HG03066 (cell line): ENCODE results near the gene NOS3.
"Not testable (repeated sequence)": the region's sequence is repeated elsewhere in the genome, so short reads cannot be mapped to it uniquely, and the experiment has no call there.

Experiments
- ATAC-seq: cut with Tn5 transposase; IDR thresholded peaks from one replicate; pipeline ENCODE4 v1.9.1; 2021; ENCODE audit warnings: low read depth; ENCODE audit not compliant: unreplicated experiment

NOS3 gene

DNA sequence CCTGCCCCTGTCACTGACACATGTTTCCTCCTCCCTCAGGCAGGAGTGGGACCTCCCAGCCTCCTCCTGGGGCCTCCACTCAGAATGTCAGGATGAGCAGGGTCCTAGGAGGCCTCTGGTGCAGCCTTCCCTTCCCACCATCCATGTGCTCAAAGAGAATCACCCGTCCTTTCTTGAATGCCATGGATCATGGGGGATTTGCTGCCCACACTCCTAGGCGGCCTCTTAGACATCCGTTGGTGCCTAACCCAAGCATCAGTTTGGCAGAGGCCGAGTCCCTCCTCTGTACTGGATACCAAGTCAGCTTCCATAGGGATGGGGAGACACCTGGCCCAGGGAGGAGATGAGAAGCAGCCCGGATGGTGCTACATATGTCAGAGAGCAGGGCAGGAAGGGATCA, 7.0 kb downstream of the NOS3 start:
- no peak for ATAC-seq

DNA sequence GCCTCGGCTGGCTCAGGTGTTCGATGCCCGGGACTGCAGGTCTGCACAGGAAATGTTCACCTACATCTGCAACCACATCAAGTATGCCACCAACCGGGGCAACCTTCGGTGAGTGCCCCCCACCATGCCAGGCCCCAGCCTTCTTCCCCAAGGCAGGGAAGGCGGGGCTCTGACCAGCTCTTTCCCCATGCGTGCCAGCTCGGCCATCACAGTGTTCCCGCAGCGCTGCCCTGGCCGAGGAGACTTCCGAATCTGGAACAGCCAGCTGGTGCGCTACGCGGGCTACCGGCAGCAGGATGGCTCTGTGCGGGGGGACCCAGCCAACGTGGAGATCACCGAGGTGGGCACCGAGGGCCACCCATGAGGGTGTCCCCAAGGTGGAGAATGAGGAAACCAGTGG, 7.5 kb downstream of the NOS3 start:
- no peak for ATAC-seq

DNA sequence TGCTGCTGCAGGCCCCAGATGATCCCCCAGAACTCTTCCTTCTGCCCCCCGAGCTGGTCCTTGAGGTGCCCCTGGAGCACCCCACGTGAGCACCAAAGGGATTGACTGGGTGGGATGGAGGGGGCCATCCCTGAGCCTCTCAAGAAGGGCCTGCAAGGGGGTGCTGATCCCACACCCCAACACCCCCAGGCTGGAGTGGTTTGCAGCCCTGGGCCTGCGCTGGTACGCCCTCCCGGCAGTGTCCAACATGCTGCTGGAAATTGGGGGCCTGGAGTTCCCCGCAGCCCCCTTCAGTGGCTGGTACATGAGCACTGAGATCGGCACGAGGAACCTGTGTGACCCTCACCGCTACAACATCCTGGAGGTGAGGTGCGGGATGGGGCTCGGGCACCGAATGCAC, 8.2 kb downstream of the NOS3 start:
- no peak for ATAC-seq

DNA sequence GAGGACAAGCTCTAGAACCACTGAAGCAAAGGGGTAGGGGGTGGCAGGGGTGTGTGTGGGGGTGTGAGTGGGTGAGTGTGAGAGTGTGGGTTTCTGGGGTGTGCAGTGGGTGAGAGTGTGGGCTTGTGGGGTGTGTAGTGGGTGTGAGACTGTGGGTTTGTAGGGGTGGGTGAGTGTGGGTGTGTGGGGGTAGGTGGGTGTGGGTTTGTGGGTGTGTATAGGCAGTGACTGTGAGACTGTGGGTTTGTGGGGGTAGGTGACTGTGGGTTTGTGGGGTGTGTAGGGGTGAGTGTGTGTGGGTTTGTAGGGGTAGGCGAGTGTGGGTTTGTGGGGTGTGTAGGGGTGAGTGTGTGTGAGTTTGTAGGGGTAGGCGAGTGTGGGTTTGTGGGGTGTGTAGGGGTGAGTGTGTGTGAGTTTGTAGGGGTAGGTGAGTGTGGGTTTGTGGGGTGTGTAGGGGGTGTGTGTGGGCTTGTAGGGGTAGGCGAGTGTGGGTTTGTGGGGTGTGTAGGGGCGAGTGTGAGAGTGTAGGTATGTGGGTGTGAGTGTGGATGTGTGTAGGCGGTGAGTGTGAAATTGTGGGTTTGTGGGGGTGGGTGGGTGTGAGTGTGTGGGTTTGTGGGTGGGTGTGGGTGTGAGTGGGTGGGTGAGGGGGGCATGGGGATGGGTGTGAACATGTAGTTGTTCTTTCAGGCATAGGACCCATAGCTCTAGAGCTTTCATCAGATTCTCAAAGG, 8.8 kb downstream of the NOS3 start:
- no peak for ATAC-seq

DNA sequence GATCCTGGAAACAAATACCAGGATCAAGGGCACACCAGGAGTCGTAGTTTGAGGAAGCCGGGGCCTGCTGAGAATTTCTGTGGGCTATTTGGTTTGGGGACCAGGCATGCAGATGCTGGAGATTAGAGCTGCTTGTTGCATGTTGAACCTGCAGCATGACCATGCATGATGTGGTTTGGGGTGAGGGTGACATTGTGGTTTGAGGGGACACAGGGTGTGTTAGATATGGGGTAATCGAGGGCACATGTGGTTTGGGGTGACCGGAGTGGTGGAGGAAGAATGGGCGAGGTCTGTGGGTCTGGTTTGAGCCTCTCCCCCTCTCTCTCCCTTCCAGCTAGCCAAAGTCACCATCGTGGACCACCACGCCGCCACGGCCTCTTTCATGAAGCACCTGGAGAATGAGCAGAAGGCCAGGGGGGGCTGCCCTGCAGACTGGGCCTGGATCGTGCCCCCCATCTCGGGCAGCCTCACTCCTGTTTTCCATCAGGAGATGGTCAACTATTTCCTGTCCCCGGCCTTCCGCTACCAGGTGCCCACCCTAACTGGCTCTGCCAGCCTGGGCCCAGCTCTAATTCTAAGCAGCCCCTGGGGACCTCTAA, 10.2 kb downstream of the NOS3 start:
- ATAC-seq: no peak

DNA sequence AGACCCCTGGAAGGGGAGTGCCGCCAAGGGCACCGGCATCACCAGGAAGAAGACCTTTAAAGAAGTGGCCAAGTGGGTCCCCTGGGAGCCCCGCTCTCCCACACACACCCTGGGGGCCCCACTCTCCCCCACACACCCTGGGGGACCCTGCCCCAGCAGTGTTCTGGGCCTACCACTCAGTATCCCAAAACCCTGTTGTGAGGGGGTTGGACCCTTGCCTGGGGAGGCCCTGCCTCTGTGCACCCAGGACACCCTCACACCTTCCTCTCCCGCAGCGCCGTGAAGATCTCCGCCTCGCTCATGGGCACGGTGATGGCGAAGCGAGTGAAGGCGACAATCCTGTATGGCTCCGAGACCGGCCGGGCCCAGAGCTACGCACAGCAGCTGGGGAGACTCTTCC, 10.7 kb downstream of the NOS3 start:
- ATAC-seq: no peak

DNA sequence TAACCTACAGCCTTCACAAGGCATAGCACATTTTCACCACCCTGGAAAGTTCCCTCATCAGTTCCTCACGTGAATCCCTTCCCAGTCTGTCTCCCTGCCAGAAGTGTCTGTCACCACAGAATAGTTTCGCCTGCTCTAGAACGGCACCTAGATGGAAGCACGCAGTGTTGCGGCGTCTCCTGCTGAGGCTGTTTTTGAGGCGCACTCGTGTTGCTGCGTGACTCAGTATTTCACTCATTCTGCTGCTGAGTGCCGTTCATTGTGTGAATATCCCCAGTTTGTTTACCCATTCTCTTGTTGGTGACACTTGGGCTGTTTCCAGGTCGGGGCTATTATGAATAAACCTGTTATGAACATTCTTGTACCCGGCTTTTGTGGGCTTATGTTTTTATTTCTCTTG, 12.8 kb downstream of the NOS3 start:
- no peak for ATAC-seq

DNA sequence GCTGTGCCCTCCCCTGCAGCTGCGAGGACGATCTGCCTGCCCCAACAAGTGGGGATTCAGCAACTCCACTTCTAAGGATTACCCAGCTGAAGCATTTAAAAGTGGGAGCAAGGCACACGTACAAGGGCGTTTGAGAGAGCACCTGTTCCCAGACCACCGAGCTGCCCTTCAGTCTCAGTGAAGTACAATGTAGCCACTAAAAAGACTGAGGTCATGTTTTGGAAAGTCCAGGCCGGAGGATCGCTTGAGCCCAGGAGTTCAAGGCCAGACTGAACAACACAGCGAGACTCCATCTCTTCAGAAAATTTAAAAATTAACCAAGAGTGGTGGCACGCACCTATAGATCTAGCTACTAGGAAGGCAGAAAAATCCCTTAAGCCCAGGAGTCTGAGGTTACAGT, 14.7 kb downstream of the NOS3 start:
- ATAC-seq: no peak

DNA sequence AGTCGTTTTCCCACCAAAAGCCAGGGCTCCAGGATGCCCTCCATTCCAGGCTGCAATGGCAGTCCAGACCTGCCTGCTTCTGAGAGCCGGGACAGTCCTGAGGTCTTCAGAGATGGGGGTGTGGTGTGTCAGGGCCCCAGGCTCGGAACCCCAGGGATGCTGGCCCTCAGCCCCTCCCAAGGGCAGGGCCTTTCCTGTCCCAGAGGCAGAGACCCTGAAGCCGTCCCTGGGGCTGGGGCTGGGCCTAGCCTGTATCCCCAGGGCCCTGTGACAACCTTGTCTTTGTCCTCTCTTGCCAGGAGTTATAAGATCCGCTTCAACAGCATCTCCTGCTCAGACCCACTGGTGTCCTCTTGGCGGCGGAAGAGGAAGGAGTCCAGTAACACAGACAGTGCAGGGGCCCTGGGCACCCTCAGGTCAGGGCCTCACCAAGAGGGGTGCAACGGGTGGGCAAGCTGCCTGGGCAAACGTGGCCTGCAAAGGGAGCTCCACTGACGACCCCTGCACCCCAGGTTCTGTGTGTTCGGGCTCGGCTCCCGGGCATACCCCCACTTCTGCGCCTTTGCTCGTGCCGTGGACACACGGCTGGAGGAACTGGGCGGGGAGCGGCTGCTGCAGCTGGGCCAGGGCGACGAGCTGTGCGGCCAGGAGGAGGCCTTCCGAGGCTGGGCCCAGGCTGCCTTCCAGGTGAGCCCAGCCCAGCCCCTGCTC, 15.9 kb downstream of the NOS3 start:
- no peak for ATAC-seq

DNA sequence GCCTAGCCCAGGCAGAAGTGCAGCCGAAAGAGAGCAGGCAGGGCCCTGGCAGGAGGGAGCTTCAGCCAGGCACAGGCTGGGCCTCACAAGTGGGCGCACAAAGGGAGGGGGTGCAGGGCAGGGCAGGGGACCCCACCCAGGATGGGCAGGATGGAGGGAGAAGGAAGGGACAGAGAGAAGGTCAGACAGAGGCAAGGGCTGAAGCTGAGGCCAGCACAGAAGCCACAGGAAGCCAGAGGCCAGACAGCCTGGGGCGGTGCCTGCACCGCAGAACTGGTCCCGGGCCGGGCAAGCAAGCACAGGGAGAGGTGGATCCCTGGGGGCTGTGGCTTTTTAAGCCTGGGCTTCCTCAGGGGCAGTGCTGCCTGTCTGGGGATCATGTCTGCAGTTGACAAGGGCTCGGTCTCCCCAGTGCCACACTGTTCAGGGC, 16.7 kb downstream of the NOS3 start:
- ATAC-seq: no peak

DNA sequence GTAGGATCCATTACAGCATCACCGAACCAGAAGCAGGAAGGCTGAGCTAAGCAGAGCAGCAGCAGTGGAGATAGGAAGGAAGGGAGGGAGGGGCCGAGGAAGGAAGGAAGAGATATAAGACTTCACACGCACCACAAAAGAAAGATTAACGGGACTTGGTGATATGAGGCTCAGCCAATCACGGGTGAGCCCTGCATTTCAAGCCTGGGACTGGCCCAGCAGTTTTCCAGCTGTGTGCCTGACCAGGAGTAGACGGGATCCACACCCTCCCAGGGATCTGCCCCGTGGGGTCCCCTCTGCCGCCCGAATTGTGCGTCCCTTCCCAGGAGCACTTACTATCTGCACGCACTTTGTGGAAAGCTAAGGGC, 17.3 kb downstream of the NOS3 start:
- ATAC-seq: no peak

DNA sequence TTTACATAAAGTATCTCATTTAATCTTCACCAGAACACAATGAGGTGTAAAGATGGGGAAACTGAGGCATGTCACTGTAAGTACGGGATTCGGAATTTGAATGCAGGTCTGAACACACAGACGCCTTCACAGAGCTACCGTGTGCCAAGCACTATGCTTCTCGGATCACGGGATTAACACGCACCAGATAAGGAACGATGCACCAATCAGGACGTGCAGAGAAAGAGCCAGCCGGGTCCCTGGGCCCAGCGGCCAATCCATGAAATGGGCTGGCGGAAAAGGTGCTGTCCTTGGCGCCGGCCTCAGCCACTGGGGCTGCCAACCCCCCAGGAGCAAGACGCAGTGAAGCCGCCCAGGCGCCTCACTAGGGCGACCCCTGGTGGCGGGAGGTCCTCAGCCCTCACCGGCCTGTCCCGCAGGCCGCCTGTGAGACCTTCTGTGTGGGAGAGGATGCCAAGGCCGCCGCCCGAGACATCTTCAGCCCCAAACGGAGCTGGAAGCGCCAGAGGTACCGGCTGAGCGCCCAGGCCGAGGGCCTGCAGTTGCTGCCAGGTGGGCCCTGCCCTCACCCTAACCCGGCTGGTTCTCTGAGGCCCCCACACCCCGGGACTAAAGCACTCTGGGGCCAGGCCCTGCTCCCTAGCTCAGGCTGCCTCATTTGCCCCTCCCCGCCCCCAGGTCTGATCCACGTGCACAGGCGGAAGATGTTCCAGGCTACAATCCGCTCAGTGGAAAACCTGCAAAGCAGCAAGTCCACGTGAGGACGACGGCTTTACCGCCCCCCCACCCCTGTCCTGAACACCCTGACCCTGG, 17.9 kb downstream of the NOS3 start:
- peak; percentile 63 for ATAC-seq

DNA sequence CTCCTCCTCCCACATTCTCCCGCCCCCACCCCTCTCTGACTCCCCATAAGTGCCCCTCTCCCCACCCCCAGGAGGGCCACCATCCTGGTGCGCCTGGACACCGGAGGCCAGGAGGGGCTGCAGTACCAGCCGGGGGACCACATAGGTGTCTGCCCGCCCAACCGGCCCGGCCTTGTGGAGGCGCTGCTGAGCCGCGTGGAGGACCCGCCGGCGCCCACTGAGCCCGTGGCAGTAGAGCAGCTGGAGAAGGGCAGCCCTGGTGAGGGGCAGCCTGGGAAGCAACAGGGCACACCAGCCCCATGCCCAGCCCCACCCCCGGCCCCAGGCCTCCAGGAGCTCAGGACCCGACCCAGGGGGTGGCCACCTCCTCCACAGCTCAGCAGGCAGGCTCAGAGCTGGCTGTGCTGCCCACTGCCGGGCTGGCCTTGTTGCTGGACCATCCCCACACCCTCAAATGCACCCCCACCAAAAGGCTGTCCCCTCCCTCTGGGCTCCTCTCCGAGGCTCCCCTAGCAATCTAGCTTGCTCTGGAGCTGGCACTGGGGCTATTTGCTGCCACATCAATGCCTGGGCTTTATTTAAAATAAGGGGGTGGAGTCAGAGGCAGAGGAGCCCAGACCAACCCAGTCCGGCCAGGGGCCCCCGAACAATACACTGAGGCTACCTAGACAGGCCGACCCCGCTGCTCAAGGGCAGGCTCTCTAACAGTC, 18.7 kb downstream of the NOS3 start:
- no peak for ATAC-seq

DNA sequence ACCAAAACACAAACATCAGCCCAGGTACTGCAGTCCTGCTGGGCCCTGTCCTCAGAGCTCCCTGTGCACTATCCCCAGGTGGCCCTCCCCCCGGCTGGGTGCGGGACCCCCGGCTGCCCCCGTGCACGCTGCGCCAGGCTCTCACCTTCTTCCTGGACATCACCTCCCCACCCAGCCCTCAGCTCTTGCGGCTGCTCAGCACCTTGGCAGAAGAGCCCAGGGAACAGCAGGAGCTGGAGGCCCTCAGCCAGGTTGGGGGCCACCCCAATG, 19.2 kb downstream of the NOS3 start:
- no peak for ATAC-seq

DNA sequence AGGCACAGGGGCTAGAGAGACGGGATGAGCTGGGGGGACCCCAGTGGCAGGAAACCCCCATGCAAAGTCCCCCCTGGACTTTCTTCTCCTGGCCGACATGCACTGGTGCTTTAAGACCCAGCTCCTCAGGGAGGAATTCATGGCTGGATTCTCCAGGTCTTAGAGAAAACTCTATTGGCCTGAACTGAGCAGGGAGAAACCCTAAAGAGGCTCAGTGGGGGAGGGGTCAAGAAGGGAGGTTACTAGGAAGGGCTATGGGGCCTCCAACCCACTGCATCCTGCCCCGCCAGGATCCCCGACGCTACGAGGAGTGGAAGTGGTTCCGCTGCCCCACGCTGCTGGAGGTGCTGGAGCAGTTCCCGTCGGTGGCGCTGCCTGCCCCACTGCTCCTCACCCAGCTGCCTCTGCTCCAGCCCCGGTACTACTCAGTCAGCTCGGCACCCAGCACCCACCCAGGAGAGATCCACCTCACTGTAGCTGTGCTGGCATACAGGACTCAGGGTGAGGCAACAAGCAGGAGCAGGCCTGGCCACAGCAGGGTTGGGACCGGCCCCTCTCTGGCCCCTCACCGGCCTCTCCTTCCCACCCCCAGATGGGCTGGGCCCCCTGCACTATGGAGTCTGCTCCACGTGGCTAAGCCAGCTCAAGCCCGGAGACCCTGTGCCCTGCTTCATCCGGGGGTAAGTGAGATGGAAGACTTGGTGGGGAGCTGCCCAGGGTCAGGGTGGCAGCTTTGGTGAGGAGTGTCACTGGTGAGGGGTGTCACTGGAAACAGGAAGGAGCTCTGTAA, 19.7 kb downstream of the NOS3 start:
- no peak for ATAC-seq

DNA sequence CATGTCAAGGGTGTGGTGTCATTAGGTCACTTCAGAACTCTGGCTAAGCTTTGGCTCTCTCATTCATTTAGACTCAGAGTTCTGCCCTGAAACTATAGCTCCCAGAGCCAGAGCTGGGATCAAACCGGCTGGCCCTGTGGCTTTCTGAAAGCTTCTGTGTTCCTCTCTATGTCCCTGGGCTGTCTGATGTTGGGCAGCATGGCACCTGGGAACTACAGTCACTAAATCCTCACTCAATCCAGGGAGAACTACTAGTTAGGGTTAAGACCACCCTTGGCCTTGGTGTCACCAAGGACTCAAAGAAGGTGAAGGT, 20.2 kb downstream of the NOS3 start:
- ATAC-seq: no peak

DNA sequence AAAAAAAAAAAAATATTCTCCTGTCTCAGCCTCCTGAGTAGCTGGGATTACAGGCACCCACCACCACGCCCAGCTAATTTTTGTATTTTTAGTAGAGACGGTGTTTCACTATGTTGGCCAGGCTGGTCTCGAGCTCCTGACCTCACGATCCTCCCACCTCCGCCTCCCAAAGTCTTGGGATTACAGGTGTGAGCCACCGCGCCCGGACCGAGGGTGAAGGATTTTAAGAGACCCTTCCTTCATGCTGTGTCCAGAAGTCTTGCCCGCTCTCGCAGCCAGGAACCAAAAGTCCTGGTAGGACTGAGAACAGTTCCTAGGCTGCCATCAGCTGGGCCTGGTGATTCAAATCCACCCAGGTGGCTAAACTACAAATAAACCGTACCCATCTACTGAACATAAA, 20.8 kb downstream of the NOS3 start:
- ATAC-seq: not testable (repeated sequence)

DNA sequence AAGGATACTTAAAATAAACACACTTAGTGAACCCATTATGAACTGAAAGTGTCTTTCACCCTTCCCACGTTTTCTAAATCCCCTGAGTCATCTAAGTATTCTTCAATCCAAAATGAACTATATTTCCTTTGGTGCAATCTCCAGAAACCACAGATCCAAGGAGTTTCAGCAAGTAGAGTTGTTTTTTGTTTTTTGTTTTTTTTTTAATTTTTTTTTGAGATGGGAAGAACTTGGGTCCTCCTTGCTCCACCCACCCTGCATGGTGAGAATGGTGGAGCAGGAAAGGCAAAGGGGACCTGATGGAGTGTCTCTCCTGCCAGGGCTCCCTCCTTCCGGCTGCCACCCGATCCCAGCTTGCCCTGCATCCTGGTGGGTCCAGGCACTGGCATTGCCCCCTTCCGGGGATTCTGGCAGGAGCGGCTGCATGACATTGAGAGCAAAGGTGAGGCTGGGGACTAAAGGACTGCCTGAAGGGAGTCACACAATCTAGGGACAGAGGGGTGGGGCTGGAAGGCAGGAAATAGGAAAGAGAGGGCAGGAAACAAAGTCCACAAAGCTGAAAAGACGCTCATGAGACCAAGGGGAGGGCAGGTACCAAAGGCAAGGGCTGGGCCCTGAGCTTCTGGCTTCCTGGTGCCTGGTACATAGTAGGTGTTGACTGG, 21.3 kb downstream of the NOS3 start:
- ATAC-seq: no peak

DNA sequence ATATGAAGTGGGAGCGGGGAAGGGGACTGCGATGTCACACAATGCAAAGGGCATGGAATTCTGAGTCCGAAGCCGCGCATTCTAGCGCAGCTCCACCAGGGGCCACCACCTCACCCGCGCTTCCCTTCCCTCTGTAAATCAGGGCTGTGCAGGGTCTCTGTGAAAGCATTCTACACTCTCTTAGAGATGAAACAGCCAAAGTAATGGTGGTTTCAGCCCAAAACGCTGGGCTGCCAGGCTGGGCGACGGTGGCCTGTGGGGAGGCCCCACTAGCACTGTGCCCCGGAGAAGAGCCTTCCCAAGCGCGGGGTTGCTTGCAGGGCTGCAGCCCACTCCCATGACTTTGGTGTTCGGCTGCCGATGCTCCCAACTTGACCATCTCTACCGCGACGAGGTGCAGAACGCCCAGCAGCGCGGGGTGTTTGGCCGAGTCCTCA, 22.1 kb downstream of the NOS3 start:
- no peak for ATAC-seq

DNA sequence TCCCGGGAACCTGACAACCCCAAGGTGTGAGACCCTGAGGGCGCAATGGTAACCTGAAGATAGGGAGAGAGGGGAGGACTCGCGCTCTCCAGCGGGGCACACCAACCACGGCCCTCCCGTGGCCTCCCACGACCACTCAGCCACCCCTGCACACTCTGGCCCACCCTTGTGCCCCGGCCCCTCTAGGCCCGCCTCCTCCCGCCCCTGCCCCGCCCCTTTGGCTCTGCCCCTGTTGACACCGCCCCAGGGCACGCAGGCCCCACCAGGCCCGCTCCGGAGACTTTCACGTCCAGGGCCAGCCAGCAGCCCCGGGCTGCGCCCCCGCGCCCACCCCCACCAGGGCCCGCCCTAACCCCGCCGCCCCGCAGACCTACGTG, 22.5 kb downstream of the NOS3 start:
- ATAC-seq: no peak
